ENCODE data around the gene CCDC88C.

- TF ChIP-seq CTCF (IDR thresholded peaks at IDR 0.05; ENCODE audit: low read depth, low read length): no peak
- TF ChIP-seq EZH2phosphoT487 (IDR thresholded peaks at IDR 0.05; ENCODE audit: low read depth): no peak
These were observed 156.5 kb downstream of the CCDC88C start for GRCh38 chr14:91261115-91261514.

Data from OCI-LY3 (cell line).